ACC112 (cell line): ENCODE data around the gene ZNF487.

Experiments used
- H2AFZ ChIP-seq: fragments of 200-600 bp; sonication (generic); one replicate; pipeline ENCODE4 v1.6.0; 2017; ENCODE audit warnings: antibody characterized with exemption, low read length; ENCODE audit not compliant: unreplicated experiment
- H3K27ac ChIP-seq: fragments of 200-600 bp; sonication (generic); 2 replicates; pipeline ENCODE4 v1.5.1; 2014; ENCODE audit warnings: low read depth, mild to moderate bottlenecking, antibody characterized with exemption, low read length, moderate library complexity
- H3K27me3 ChIP-seq: fragments of 200-600 bp; sonication (generic); 2 replicates; pipeline ENCODE4 v1.6.1; 2014; ENCODE audit warnings: mild to moderate bottlenecking, antibody characterized with exemption, low read length, moderate library complexity, mixed read lengths; ENCODE audit not compliant: insufficient read depth
- H3K36me3 ChIP-seq: fragments of 200-600 bp; sonication (generic); 2 replicates; pipeline ENCODE4 v1.6.1; 2016; ENCODE audit warnings: mild to moderate bottlenecking, antibody characterized with exemption, low read length, moderate library complexity, mixed read lengths; ENCODE audit not compliant: insufficient read depth
- H3K4me1 ChIP-seq: fragments of 200-600 bp; sonication (generic); one replicate; pipeline ENCODE4 v1.6.1; 2016; ENCODE audit warnings: low read length, mixed read lengths; ENCODE audit not compliant: insufficient read depth, unreplicated experiment, control insufficient read depth
- H3K4me3 ChIP-seq: fragments of 200-600 bp; sonication (generic); 2 replicates; pipeline ENCODE4 v1.5.1; 2014; ENCODE audit warnings: mild to moderate bottlenecking, low read depth, low read length
- H3K79me2 ChIP-seq: fragments of 200-600 bp; sonication (generic); one replicate; pipeline ENCODE4 v1.6.0; 2016; ENCODE audit warnings: low read length; ENCODE audit not compliant: control insufficient read depth, unreplicated experiment, insufficient read depth

Gene ZNF487

DNA sequence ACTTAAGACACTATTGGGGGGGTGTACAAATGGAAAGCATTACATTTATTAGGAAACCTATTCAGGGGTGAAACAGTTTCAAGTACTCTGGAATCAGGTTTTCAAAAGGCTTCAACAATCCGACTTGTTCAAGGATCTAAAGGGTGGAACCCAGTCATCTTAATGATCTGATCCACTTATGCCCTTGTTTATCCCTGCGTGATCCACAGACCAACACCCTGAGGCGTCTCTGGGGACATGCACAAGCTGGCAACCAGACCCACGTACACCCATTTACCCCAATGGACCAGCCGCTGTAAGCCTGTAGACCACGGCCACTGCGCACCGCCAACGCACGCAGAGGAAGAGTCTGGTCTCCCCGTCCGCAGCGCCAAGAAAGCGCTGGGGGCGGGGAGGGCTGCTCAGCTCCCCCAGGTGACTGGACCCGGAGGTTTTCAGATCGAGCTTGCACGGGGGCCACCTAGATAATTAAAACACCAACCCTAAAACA is 41.3 kb upstream of the ZNF487 start:
- H3K79me2 ChIP-seq: peaks cover 94% of the 10 kb centered on the region
- H3K36me3 ChIP-seq: peaks cover 34% of the 10 kb centered on the region
- H3K27me3 ChIP-seq: no peaks in the 10 kb centered on the region
- peak overlapping the region; percentile 91 for H3K27ac ChIP-seq
- peaks cover 40% of the 10 kb centered on the region for H3K4me1 ChIP-seq
- no peak overlapping the region for H2AFZ ChIP-seq
- peak overlapping the region; percentile 90 for H3K4me3 ChIP-seq

DNA sequence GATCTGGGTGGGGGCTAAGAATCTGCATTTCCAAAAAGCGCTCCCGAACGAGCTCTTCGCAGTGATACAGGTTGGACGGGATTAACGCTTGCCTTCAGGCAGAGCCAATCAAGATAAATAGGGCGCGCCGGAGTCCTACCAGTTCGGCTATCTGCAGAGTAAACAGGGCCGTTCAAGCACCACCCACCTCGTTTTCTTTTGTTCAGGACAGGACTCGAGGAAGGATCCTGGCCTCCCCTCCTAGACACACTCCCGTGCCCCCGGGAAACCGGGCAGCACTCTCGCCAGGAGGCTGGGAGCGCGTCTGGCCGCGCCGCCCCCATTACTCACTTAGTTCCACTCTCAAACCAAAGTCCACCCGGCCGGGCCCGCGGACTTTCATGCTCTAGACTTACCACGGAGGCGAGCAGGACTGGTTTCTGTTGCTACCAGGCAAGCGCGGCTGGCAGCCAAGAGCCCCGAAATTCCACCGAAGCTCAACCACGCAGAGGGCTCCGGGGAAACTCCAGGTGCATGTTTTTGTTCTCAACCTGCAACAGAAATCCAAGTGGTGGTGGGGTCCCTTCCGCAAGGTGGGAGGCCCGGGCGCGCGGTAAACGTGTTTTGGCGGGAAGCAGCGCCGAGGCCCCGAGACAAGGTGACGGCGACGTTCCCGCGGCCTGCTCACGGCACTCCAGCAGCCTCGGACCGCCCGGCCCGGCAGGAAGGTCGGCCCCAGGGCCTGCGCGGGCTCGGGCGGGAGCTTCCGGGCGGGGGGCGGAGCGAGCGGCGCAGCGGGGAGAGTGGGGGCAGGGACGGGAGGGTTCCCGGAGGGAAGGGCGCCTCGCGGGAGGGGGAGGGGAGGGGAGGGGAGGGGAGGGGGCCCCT is 40.6 kb upstream of the ZNF487 start:
- Histone ChIP-seq H3K27me3 (no peaks in the 10 kb centered on the region), H3K4me1 (peaks cover 44% of the 10 kb centered on the region), H3K27ac (peak overlapping the region; percentile 91), H2AFZ (no peak overlapping the region), H3K79me2 (peaks cover 94% of the 10 kb centered on the region), H3K36me3 (peaks cover 33% of the 10 kb centered on the region), H3K4me3 (peak overlapping the region; percentile 90)

DNA sequence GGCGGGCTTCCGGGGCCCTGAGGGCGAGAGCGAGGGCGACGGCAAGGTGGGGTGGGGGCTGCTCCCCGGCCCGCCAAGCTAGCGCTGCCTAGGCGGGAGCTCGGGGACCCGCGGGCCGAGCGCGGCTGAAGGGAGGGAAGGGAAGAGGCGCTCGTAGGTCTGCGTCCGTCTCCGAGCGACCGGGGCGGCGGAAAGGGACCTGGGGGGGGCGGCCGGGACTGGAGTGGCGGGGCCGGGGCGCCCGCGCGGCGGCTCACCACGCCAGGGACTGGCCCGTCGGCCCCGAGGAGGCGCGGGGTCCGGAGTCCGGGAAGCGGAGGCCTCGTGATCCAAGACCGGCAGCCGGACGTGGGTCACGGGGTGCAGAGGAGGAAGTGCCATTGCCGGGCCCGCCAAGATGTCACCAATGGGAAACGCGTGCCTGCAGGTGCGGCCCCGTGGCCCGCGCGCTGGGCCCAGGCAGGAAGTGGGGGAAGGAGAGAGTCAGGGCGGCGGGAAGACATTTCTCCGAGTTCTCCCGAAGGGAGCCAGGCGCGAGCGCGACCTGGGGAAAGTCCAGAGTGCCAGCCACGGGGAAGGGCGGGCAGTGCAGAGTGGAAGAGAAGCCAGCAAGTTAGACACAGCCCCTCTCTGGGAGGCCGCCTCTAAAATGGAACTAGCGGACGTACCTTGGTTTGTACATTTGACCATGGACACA is 39.8 kb upstream of the ZNF487 start:
- Histone ChIP-seq H3K79me2 (peaks cover 94% of the 10 kb centered on the region), H3K4me1 (peaks cover 52% of the 10 kb centered on the region), H3K27me3 (no peaks in the 10 kb centered on the region), H3K4me3 (peak overlapping the region; percentile 90), H2AFZ (no peak overlapping the region), H3K36me3 (peaks cover 26% of the 10 kb centered on the region), H3K27ac (peak overlapping the region; percentile 91)

DNA sequence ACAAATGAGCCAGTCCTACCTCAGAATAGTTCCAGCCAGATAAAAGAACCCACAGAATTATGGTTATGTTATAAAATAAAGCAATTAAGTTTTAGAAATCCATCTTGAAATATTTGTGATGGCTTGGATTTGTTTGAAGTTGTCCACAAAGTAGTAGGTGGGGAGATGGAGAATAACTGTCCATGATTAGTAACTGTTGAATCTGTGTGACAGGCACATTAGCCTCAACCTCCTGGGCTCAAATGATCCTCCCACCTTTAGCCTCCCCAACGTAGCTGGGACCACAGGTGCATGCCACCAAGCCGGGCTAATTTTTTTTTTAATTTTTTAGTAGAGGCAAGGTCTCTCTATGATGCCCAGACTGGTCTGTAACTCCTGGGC is 38.0 kb upstream of the ZNF487 start:
- Histone ChIP-seq H3K36me3 (peaks cover 19% of the 10 kb centered on the region), H3K4me1 (peaks cover 66% of the 10 kb centered on the region), H3K27ac (peak overlapping the region; percentile 91), H3K79me2 (peaks cover 96% of the 10 kb centered on the region), H2AFZ (no peak overlapping the region), H3K27me3 (no peaks in the 10 kb centered on the region), H3K4me3 (peak overlapping the region; percentile 30)

DNA sequence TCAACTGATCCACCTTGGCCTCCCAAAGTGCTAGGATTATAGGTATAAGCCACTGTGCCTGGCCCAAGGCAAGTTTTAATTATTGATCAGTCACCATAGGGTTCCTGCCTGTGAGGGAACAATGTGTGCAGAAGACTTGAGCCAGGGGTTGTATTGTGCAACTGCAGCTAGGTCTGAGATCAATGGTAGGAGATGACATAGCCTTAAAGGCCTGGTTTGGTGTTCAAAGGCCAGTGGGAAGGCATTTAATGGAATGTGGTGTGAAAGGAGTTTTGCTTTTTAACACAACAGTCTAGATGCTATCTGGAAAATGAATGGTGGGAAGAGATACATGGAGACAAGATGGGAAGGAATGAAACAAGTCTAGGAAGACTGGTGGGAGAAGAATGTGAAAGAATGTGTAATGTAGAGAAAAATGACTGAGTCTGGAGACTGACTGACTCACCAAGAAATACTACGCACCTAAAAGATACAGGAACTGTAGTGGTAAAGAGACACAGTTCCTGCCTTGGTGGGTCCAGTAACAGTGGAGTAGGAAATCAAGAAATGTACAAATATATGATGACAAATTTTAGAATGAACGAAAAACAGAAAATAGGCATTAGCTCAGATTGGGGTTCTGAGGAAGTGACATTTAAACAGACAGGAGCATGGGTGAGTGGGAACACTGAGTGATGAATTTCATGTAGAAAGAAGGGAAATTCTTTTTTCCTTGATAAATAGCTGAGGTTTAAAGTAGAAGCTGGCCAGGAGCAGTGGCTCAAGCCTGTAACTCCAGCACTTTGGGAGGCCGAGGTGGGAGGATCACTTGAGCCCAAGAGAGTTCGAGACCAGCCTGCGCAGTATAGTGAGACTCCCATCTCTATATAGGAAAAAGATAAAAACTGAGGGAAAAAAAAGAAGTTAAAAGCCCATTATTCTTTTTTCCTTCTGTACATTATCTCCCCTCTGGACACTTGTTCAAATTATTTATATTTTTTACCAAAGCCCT is 37.3 kb upstream of the ZNF487 start:
- peaks cover 66% of the 10 kb centered on the region for H3K4me1 ChIP-seq
- H3K4me3 ChIP-seq: peak overlapping the region; percentile 30; the same call in 1 of the 2 replicates
- no peak overlapping the region for H2AFZ ChIP-seq
- peak overlapping the region; percentile 91 for H3K27ac ChIP-seq
- H3K27me3 ChIP-seq: no peaks in the 10 kb centered on the region
- peaks cover 12% of the 10 kb centered on the region for H3K36me3 ChIP-seq
- peaks cover 96% of the 10 kb centered on the region for H3K79me2 ChIP-seq

DNA sequence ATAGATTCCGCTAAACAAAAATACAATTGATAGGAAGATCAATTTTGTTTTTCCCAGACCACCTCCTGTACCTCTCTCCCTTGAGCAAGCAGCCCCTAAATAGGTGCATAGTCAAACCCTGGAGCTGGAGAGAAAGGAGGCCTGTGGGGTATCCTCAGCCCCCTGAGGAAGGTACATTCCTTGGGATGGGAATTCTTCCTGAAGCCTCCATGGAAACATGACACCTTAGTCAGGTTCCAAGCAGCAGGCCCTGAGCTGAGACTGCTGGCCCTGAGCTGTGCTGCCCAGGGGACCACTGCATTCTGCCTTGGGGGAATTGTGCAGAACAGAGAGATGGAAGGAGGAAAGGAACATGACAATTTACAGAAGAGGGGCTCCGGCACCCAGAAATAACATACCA is 35.3 kb upstream of the ZNF487 start:
- Histone ChIP-seq H3K27ac (peak overlapping the region; percentile 35), H3K36me3 (peaks cover 5% of the 10 kb centered on the region), H3K27me3 (no peaks in the 10 kb centered on the region)

DNA sequence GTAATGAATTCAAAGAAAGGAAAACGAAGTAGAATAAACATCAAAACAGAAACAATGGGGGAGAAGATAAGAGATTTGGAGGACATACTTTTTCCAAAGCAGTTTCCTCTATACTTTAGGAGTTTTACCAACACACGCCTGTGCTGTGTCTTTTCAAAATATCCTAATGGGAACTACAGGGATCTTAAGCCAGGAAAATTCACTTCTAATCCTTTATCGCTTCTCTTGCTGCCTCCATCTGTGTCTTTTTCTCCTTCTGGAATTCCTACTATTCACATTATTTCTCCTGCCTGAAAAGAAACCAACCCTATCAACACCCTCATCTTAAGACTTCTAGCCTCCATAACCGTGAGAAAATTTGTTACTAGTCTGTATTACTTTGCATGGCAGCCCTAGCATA is 34.7 kb upstream of the ZNF487 start:
- H3K4me1 ChIP-seq: peaks cover 73% of the 10 kb centered on the region
- peak overlapping the region; percentile 0; the same call in 1 of the 2 replicates for H3K4me3 ChIP-seq
- H3K36me3 ChIP-seq: peaks cover 5% of the 10 kb centered on the region
- H3K27ac ChIP-seq: peak overlapping the region; percentile 35
- H2AFZ ChIP-seq: no peak overlapping the region
- H3K79me2 ChIP-seq: peaks cover 100% of the 10 kb centered on the region
- no peaks in the 10 kb centered on the region for H3K27me3 ChIP-seq

More for the DNA sequence above, 35.3 kb upstream of the ZNF487 start:
- H2AFZ ChIP-seq: no peak overlapping the region
- peaks cover 73% of the 10 kb centered on the region for H3K4me1 ChIP-seq
- H3K79me2 ChIP-seq: peaks cover 97% of the 10 kb centered on the region
- peak overlapping the region; percentile 0; the same call in 1 of the 2 replicates for H3K4me3 ChIP-seq

DNA sequence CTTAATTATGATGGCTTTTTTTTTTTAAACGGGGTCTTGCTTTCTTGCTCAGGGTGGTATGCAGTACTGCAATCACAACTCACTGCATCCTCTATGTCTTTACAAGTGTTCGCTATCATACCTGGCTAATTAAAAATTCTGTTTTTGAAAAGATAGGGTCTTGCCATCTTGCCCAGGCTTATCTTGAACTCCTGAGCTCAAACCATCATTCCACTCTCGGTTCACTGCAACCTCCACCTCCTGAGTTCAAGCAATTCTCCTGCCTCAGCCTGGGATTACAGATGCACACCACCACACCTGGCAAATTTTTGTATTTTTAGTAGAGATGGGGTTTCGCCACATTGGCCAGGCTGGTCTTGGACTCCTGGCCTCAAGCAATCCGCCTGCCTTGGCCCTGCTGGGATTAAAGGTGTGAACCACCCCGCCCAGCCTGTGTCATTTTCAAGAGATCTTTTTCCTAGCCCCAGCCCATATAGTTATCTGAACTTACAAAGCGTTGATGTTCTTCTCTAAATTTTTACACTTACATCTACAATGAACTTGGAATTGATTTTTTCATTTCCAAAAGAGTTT is 33.9 kb upstream of the ZNF487 start:
- Histone ChIP-seq H3K27me3 (no peaks in the 10 kb centered on the region), H3K4me3 (peak overlapping the region; percentile 23; the same call in 1 of the 2 replicates), H2AFZ (no peak overlapping the region), H3K27ac (no peak overlapping the region), H3K79me2 (peaks cover 99% of the 10 kb centered on the region), H3K36me3 (peaks cover 5% of the 10 kb centered on the region), H3K4me1 (peaks cover 71% of the 10 kb centered on the region)

DNA sequence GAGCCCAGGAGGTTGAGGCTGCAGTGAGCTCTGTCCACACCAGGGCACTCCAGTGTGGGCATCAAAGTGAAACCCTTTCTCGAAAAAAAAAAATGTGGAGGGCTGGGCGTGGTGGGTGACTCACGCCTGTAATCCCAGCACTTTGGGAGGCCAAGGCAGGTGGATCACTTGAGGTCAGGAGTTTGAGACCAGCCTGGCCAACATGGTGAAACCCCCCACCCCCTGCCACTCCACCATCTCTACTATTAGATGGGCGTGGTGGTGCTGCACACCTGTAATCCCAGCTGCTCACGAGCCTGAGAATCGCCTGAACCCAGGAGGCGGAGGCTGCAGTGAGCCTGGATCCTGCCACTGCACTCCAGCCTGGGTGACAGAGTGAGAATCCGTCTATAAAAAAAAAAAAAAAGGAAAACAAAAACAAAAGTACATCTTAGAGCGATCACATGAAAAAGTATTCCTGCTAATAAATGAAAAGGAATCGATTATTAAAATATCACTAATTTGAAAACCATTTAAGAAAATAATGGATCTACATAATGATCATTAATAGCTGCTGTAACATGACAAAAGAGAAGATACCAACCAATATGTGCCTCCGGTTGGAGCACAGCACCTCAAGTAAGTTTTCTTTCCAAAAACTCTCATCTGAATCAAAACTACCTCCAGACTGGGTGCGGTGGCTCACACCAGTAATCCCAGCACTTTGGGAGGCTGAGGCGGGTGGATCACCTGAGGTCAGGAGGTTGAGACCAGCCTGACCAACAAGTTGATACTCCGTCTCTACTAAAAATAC is 32.8 kb upstream of the ZNF487 start:
- Histone ChIP-seq H3K27ac (no peak overlapping the region), H3K4me3 (peak overlapping the region; percentile 77)

More for the DNA sequence above, 32.8 kb upstream of the ZNF487 start:
- Histone ChIP-seq H3K4me1 (peaks cover 60% of the 10 kb centered on the region), H3K27me3 (no peaks in the 10 kb centered on the region), H2AFZ (no peak overlapping the region), H3K79me2 (peaks cover 95% of the 10 kb centered on the region), H3K36me3 (peaks cover 5% of the 10 kb centered on the region)
